GM12865 (cell line): ENCODE results near the gene AHR.
"Not testable (repeated sequence)": the region's sequence is repeated elsewhere in the genome, so short reads cannot be mapped to it uniquely, and the experiment has no call there.

Experiments
- DNase-seq: peaks from one replicate; pipeline ENCODE4 v3.0.0; 2010; ENCODE audit warnings: low read depth
- H3K4me3 ChIP-seq: 2 replicates; pipeline ENCODE4 v1.5.1; 2011; ENCODE audit warnings: mild to moderate bottlenecking, low read depth, low read length, control low read depth
- TF ChIP-seq, protein P1 (sequence below): IDR thresholded peaks from 2 replicates; pipeline ENCODE4 v1.5.1; 2011; ENCODE audit warnings: low read length, control low read depth, low read depth, inconsistent platforms; ENCODE audit not compliant: insufficient read depth; ENCODE audit errors: missing control alignments

The AHR gene

DNA sequence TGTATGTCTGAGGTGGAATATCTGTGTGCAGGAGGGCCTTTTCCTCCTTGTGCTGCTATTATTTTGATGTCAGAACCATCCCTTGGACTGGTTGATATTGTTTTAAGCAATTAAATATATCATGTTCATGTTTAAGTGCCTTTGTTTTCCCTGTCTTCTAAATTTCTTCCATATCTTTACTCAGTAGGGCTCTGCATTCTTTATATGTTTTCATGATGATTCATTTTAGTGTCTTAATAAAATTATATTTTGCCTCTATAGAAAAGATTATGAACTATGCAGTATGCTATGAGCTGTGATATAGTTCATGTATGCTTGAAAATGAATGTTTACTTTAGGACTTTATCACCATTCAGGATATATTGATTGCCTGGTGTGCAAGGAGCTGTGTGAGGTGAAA, 34.8 kb downstream of the AHR start:
- TF ChIP-seq, protein P1, sequence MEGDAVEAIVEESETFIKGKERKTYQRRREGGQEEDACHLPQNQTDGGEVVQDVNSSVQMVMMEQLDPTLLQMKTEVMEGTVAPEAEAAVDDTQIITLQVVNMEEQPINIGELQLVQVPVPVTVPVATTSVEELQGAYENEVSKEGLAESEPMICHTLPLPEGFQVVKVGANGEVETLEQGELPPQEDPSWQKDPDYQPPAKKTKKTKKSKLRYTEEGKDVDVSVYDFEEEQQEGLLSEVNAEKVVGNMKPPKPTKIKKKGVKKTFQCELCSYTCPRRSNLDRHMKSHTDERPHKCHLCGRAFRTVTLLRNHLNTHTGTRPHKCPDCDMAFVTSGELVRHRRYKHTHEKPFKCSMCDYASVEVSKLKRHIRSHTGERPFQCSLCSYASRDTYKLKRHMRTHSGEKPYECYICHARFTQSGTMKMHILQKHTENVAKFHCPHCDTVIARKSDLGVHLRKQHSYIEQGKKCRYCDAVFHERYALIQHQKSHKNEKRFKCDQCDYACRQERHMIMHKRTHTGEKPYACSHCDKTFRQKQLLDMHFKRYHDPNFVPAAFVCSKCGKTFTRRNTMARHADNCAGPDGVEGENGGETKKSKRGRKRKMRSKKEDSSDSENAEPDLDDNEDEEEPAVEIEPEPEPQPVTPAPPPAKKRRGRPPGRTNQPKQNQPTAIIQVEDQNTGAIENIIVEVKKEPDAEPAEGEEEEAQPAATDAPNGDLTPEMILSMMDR = no peak
- DNase-seq = no peak
- no peak overlapping the region for H3K4me3 ChIP-seq

DNA sequence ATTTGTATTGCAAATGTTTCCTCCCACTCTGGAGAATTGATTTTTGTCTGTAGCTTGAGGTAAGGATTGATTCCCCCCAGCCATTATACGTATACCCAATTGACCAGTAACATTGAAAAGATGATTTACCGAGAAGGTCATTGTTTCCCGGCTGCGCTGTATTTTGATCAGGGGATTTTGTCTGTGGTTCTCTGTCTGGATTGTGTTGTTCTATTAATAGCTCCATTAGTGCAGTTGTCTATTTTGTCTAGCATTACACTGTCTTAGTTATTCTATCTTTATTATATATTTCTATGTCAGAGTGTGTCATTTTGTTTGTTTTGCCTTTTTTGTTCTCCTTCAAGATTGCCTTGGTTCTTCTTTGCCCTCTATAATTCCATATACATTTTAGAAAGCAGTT, 37.7 kb downstream of the AHR start:
- DNase-seq = no peak
- TF ChIP-seq, protein P1 = no peak
- H3K4me3 ChIP-seq = no peak overlapping the region

GRCh38 chr7:17339139-17339538, 40.7 kb downstream of the AHR start:
- no peak for DNase-seq
- H3K4me3 ChIP-seq = no peak overlapping the region
- TF ChIP-seq, protein P1 = no peak

- DNase-seq = no peak
- H3K4me3 ChIP-seq = no peak overlapping the region
- TF ChIP-seq, protein P1 = no peak
Observed at GRCh38 chr7:17339952-17340351, 41.5 kb downstream of the AHR start.

DNA sequence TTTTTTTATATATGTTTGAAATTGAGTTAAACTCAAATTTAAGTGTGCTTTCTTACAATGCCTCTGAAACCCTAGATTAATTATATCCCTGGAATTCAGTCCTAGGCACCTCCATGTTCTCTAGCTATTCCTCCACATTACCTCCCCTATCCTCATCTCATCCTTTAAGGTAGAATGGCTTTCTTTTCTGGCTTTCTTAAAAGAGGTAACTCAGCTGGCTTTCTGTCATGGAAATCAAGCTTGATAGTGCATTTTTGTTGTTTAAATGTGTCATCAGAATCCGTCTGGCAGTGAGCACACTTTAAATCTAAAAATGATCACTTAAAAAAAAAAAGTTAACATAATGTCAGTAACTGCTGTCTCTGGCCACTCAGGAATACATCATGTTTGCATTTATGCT, 42.2 kb downstream of the AHR start:
- DNase-seq = no peak
- no peak overlapping the region for H3K4me3 ChIP-seq
- TF ChIP-seq, protein P1 = no peak

GRCh38 chr7:17342756-17343155, 44.3 kb downstream of the AHR start:
- no peak for DNase-seq
- TF ChIP-seq, protein P1 = no peak
- no peak overlapping the region for H3K4me3 ChIP-seq

GRCh38 chr7:17347401-17347800, 48.9 kb downstream of the AHR start:
- TF ChIP-seq, protein P1 = no peak
- no peak for DNase-seq
- H3K4me3 ChIP-seq = no peak overlapping the region

DNA sequence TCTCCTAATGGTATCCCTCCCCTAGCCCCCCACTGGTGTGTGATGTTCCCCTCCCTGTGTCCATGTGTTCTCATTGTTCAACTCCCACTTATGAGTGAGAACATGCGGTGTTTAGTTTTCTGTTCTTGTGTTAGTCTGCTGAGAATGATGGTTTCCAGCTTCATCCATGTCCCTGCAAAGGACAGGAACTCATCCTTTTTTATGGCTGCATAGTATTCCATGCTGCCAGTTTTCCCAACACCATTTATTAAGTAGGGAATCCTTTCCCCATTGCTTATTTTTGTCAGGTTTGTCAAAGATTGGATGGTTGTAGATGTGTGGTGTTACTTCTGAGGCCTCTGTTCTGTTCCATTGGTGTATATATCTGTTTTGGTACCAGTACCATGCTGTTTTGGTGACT, 50.5 kb downstream of the AHR start:
- H3K4me3 ChIP-seq, DNase-seq: not testable (repeated sequence)

DNA sequence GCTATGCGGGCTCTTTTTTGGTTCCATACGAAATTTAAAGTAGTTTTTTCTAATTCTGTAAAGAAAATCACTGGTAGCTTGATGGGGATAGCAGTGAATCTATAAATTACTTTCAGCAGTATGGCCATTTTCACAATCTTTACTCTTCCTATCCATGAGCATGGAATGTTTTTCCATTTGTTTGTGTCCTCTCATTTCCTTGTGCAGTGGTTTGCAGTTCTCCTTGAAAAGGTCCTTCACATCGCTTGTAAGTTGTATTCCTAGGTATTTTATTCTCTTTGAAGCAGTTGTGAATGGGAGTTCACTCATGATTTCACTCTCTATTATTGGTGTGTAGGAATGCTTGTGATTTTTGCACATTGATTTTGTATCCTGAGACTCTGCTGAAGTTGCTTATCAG, 51.9 kb downstream of the AHR start:
- DNase-seq, H3K4me3 ChIP-seq: not testable (repeated sequence)

- not testable (repeated sequence) for H3K4me3 ChIP-seq
- DNase-seq = peak; percentile 11
Observed at GRCh38 chr7:17353650-17354419, 55.4 kb downstream of the AHR start.
